ENCODE data around the gene EXOSC2.

DNA sequence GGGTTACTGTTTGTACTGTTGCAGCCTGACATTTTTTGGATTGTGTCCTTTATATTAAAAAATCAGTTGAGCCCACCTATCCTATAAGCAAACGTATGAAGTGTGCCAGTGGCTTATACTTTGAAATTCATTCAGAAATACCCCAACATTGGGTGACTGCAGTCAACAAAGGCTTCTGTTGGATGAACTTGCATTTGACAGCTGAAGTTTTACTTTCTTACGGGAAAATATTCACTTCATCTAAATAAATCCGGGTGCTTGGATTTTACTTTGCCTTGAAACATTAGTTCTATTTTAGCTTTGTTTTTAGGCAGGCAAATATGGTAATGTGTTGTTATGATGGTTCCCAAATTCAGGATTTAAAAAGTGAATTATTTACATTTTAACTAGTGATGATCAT lies 21.7 kb downstream of the EXOSC2 start:
- TF ChIP-seq, protein P1, sequence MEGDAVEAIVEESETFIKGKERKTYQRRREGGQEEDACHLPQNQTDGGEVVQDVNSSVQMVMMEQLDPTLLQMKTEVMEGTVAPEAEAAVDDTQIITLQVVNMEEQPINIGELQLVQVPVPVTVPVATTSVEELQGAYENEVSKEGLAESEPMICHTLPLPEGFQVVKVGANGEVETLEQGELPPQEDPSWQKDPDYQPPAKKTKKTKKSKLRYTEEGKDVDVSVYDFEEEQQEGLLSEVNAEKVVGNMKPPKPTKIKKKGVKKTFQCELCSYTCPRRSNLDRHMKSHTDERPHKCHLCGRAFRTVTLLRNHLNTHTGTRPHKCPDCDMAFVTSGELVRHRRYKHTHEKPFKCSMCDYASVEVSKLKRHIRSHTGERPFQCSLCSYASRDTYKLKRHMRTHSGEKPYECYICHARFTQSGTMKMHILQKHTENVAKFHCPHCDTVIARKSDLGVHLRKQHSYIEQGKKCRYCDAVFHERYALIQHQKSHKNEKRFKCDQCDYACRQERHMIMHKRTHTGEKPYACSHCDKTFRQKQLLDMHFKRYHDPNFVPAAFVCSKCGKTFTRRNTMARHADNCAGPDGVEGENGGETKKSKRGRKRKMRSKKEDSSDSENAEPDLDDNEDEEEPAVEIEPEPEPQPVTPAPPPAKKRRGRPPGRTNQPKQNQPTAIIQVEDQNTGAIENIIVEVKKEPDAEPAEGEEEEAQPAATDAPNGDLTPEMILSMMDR (conservative IDR thresholded peaks at IDR 0.05; ENCODE audit: low read depth, low read length), result no peak
- TF ChIP-seq CEBPB (IDR thresholded peaks at IDR 0.05; ENCODE audit: low read depth, low read length), result no peak
- TF ChIP-seq, protein P2, sequence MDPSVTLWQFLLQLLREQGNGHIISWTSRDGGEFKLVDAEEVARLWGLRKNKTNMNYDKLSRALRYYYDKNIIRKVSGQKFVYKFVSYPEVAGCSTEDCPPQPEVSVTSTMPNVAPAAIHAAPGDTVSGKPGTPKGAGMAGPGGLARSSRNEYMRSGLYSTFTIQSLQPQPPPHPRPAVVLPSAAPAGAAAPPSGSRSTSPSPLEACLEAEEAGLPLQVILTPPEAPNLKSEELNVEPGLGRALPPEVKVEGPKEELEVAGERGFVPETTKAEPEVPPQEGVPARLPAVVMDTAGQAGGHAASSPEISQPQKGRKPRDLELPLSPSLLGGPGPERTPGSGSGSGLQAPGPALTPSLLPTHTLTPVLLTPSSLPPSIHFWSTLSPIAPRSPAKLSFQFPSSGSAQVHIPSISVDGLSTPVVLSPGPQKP (IDR thresholded peaks at IDR 0.05; ENCODE audit: borderline replicate concordance, low read depth, low read length), result no peak
- TF ChIP-seq, protein P3, sequence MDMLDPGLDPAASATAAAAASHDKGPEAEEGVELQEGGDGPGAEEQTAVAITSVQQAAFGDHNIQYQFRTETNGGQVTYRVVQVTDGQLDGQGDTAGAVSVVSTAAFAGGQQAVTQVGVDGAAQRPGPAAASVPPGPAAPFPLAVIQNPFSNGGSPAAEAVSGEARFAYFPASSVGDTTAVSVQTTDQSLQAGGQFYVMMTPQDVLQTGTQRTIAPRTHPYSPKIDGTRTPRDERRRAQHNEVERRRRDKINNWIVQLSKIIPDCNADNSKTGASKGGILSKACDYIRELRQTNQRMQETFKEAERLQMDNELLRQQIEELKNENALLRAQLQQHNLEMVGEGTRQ (IDR thresholded peaks at IDR 0.05; ENCODE audit: low read depth, low read length), result no peak
- TF ChIP-seq POLR2A (IDR thresholded peaks at IDR 0.05; ENCODE audit: low read depth, low read length), result peak; percentile 57; the same call in 1 of the 2 replicates
- no peak for TF ChIP-seq MXI1 (IDR thresholded peaks at IDR 0.05; ENCODE audit: borderline replicate concordance, low read depth, low read length)
- TF ChIP-seq SMC3 (IDR thresholded peaks at IDR 0.05; ENCODE audit: low read depth, low read length), result no peak
- TF ChIP-seq NFE2L2 (IDR thresholded peaks at IDR 0.05; ENCODE audit: low read depth, low read length), result no peak
- TF ChIP-seq BHLHE40 (IDR thresholded peaks at IDR 0.05; ENCODE audit: low read depth, low read length), result no peak
